Effector memory CD4-positive, alpha-beta T cell (primary cell): Measurements from ENCODE around the gene DGCR2.
A peak's percentile ranks its signal among the peaks of the same experiment; 100 is the strongest.

Experiments
- DNase-seq, 3 donors: peaks; one replicate each; pipeline ENCODE4 v3.0.0-alpha.2; 2020
- H3K27ac ChIP-seq: 2 replicates; pipeline ENCODE4 v1.7.0; 2013; ENCODE audit warnings: mild to moderate bottlenecking, low read length, moderate library complexity; ENCODE audit not compliant: insufficient read depth, poor library complexity, severe bottlenecking
- H3K27me3 ChIP-seq: replicated peaks from 2 replicates; pipeline ENCODE4 v1.7.0; 2013; ENCODE audit warnings: mild to moderate bottlenecking, low read length; ENCODE audit not compliant: insufficient read depth, control insufficient read depth, poor library complexity, severe bottlenecking
- H3K36me3 ChIP-seq: 2 replicates; pipeline ENCODE4 v1.7.0; 2013; ENCODE audit warnings: mild to moderate bottlenecking, low read length, moderate library complexity; ENCODE audit not compliant: control insufficient read depth, insufficient read depth
- H3K4me1 ChIP-seq: 2 replicates; pipeline ENCODE4 v1.7.0; 2013; ENCODE audit warnings: low read length, mild to moderate bottlenecking; ENCODE audit not compliant: control insufficient read depth, insufficient read depth, poor library complexity, severe bottlenecking
- H3K4me3 ChIP-seq: 2 replicates; pipeline ENCODE4 v1.7.0; 2013; ENCODE audit warnings: low read length, low read depth, mild to moderate bottlenecking; ENCODE audit not compliant: insufficient read depth, poor library complexity, severe bottlenecking
- H3K9me3 ChIP-seq: 2 replicates; pipeline ENCODE4 v1.7.0; 2013; ENCODE audit warnings: mild to moderate bottlenecking, low read length, moderate library complexity; ENCODE audit not compliant: control insufficient read depth

Gene DGCR2

GRCh38 chr22:19120829-19121630 lies 1.2 kb downstream of the DGCR2 start:
- Histone ChIP-seq H3K4me1 (peaks cover 53% of the 10 kb centered on the region), H3K36me3 (no peaks in the 10 kb centered on the region), H3K27me3 (no peaks in the 10 kb centered on the region), H3K4me3 (peak overlapping the region; percentile 92), H3K9me3 (no peaks in the 10 kb centered on the region), H3K27ac (peak overlapping the region; percentile 78)
- DNase-seq: peak in 1 of 3 donors; percentile 11

- no peak overlapping the region for H3K27ac ChIP-seq
- H3K9me3 ChIP-seq: no peaks in the 10 kb centered on the region
- no peak overlapping the region for H3K4me3 ChIP-seq
- no peak for DNase-seq
- no peaks in the 10 kb centered on the region for H3K27me3 ChIP-seq
- H3K4me1 ChIP-seq: peaks cover 61% of the 10 kb centered on the region
- no peaks in the 10 kb centered on the region for H3K36me3 ChIP-seq
Measured at GRCh38 chr22:19119949-19120348, 2.3 kb downstream of the DGCR2 start.

- Histone ChIP-seq H3K27me3 (no peaks in the 10 kb centered on the region), H3K4me3 (no peak overlapping the region), H3K27ac (no peak overlapping the region), H3K4me1 (peaks cover 62% of the 10 kb centered on the region), H3K9me3 (no peaks in the 10 kb centered on the region), H3K36me3 (no peaks in the 10 kb centered on the region)
- no peak for DNase-seq
Measured at GRCh38 chr22:19118329-19118880, 3.8 kb downstream of the DGCR2 start.

- Histone ChIP-seq H3K4me3 (no peak overlapping the region), H3K4me1 (peaks cover 56% of the 10 kb centered on the region), H3K27ac (no peak overlapping the region), H3K27me3 (no peaks in the 10 kb centered on the region), H3K36me3 (no peaks in the 10 kb centered on the region), H3K9me3 (no peaks in the 10 kb centered on the region)
- DNase-seq: no peak
Measured at GRCh38 chr22:19117111-19117512, 5.1 kb downstream of the DGCR2 start.

GRCh38 chr22:19115628-19116027 lies 6.6 kb downstream of the DGCR2 start:
- H3K4me1 ChIP-seq: peaks cover 60% of the 10 kb centered on the region
- no peaks in the 10 kb centered on the region for H3K9me3 ChIP-seq
- H3K4me3 ChIP-seq: no peak overlapping the region
- no peaks in the 10 kb centered on the region for H3K36me3 ChIP-seq
- H3K27ac ChIP-seq: no peak overlapping the region
- no peaks in the 10 kb centered on the region for H3K27me3 ChIP-seq
- no peak for DNase-seq

- peaks cover 60% of the 10 kb centered on the region for H3K4me1 ChIP-seq
Measured at GRCh38 chr22:19114984-19115552, 7.1 kb downstream of the DGCR2 start.

GRCh38 chr22:19113429-19113828 lies 8.8 kb downstream of the DGCR2 start:
- Histone ChIP-seq H3K9me3 (no peaks in the 10 kb centered on the region), H3K27me3 (no peaks in the 10 kb centered on the region), H3K4me3 (no peak overlapping the region), H3K36me3 (no peaks in the 10 kb centered on the region), H3K4me1 (peaks cover 59% of the 10 kb centered on the region), H3K27ac (no peak overlapping the region)
- DNase-seq: no peak

More at GRCh38 chr22:19114984-19115552, 7.1 kb downstream of the DGCR2 start:
- no peak for DNase-seq
- H3K27me3 ChIP-seq: no peaks in the 10 kb centered on the region
- H3K27ac ChIP-seq: no peak overlapping the region
- H3K4me3 ChIP-seq: no peak overlapping the region
- no peaks in the 10 kb centered on the region for H3K9me3 ChIP-seq
- no peaks in the 10 kb centered on the region for H3K36me3 ChIP-seq

GRCh38 chr22:19111584-19111983 lies 10.6 kb downstream of the DGCR2 start:
- Histone ChIP-seq H3K9me3 (no peaks in the 10 kb centered on the region), H3K27me3 (no peaks in the 10 kb centered on the region), H3K4me3 (no peak overlapping the region), H3K4me1 (peaks cover 46% of the 10 kb centered on the region), H3K27ac (no peak overlapping the region), H3K36me3 (no peaks in the 10 kb centered on the region)
- DNase-seq: no peak

- Histone ChIP-seq H3K4me1 (peaks cover 41% of the 10 kb centered on the region), H3K27me3 (no peaks in the 10 kb centered on the region), H3K4me3 (no peak overlapping the region), H3K9me3 (no peaks in the 10 kb centered on the region), H3K27ac (peak overlapping the region; percentile 43), H3K36me3 (no peaks in the 10 kb centered on the region)
- no peak for DNase-seq
Measured at GRCh38 chr22:19111140-19111539, 11.1 kb downstream of the DGCR2 start.

- Histone ChIP-seq H3K4me1 (peaks cover 37% of the 10 kb centered on the region), H3K4me3 (no peak overlapping the region), H3K27ac (peak overlapping the region; percentile 43), H3K36me3 (no peaks in the 10 kb centered on the region), H3K27me3 (no peaks in the 10 kb centered on the region), H3K9me3 (no peaks in the 10 kb centered on the region)
- DNase-seq: no peak
Measured at GRCh38 chr22:19110646-19111045, 11.6 kb downstream of the DGCR2 start.
